GM18858 (cell line): ENCODE results near the gene RUNX2.
"Not testable (repeated sequence)": the region's sequence is repeated elsewhere in the genome, so short reads cannot be mapped to it uniquely, and the experiment has no call there.

Source experiments
- ATAC-seq: cut with Tn5 transposase; IDR thresholded peaks from one replicate; pipeline ENCODE4 v1.9.1; 2021; ENCODE audit not compliant: unreplicated experiment

RUNX2 gene

GRCh38 chr6:45663251-45664221 is 335.4 kb downstream of the RUNX2 start:
- ATAC-seq: no peak

- ATAC-seq: no peak
Observed at GRCh38 chr6:45664707-45665106, 336.6 kb downstream of the RUNX2 start.

DNA sequence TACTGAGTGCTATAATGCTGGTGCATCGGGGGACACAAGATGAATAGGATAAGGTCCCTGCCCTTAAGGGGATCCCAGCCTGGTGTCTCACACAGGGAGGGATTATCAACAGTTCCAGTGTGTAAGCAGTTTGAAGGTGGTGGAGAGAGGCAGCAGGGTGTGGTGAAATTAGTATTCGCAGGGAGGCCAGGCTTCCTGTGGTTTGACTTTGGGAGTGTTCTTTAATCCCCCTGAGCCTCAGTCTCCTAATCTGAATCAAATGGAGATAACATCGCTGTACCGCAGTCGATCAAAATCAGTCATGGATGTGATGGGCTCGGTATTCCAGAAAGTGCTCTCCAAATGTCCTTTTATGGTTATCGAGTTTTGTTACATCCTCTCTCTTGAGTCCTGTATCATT is 337.7 kb downstream of the RUNX2 start:
- no peak for ATAC-seq

DNA sequence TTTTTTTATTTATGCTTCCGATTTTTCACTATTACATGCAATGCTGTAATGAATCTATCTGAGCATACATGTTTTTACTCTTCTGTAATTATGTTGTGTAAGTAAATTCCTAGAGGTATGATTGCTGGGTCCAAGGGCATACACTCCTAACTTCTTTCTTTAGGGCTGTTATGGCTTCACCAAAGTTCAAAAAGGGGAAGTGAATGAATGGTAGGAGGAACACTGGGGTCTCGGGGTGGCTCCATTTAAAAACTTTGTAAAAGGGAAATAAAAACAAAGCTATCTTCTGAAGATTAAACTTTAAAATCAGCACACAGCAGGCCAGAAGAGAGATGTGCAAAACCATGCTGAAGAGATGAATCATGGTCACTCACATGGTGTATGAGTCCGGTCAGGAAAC is 338.7 kb downstream of the RUNX2 start:
- ATAC-seq: no peak

GRCh38 chr6:45667300-45667699 is 339.2 kb downstream of the RUNX2 start:
- no peak for ATAC-seq

DNA sequence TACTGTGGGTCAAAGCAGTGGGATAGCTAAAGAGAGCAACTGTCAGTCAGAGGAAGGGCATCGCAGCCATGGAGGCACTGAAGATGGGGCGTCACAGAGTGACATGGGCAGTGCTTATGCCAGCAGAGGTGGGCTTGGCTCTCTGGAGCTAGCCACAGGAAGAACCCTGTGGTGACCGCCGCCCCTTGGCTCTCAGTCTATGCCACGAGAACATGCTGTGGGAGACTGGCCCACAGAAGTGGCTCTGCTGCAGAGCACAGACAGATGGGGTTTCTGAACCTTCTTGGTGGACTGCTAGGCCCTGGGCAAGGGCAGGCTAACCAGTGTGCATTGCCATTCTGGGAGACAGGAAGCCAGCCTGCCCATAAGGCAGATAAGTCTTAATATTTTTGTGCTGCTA is 339.6 kb downstream of the RUNX2 start:
- no peak for ATAC-seq

DNA sequence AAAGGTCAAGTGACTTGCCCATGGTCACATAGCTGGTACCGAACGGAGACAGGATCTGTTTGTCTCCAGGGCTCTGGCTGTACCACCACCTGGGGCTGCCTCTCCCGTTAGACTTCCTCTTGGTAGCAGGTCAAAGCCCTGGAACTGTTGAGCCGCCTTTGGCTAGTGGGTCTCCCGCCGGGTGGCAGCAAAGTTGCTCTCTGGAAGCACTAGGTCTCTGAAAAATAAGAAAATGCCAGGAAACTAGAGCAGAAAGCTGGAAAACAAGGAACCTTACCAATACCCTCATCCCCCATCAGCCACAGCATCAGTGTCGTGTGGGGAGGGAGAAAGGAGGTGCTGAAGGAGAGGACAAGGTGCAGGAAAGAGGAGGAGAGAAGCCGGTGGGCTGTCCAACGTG is 340.6 kb downstream of the RUNX2 start:
- ATAC-seq: no peak

GRCh38 chr6:45673167-45673566 is 345.0 kb downstream of the RUNX2 start:
- ATAC-seq: not testable (repeated sequence)

DNA sequence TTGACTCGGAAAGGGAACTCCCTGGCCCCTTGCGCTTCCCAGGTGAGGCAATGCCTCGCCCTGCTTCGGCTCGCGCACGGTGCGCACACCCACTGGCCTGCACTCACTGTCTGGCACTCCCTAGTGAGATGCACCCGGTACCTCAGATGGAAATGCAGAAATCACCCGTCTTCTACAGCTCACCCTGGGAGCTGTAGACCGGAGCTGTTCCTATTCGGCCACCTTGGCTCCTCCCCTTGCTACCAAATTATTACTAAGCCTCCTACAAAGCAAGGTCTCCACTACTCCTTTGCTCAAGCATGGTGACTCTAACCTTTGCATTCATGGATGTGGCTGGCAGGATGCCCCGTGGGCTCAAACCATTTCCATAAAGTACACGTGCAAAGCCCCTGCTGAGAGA is 347.0 kb downstream of the RUNX2 start:
- ATAC-seq: not testable (repeated sequence)

DNA sequence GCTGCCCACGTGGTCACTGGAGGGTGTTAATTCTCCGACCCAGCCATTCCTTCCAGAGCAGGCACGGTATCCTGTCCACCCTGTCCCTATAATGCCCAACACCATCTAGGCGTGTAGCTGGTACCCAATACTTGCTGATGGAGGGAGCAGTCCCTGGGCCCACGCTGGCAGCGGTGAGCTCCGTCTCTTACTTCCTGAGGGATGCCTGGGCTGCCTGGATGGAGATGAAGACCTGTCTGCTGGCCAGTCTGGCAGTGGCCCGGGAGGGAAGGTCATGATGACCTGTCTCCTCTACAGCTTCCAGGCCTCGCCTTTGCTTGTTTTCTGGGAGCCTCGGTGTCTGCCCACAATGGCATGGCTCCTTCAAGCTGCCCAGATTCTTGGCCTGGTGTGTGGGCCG is 347.5 kb downstream of the RUNX2 start:
- no peak for ATAC-seq

DNA sequence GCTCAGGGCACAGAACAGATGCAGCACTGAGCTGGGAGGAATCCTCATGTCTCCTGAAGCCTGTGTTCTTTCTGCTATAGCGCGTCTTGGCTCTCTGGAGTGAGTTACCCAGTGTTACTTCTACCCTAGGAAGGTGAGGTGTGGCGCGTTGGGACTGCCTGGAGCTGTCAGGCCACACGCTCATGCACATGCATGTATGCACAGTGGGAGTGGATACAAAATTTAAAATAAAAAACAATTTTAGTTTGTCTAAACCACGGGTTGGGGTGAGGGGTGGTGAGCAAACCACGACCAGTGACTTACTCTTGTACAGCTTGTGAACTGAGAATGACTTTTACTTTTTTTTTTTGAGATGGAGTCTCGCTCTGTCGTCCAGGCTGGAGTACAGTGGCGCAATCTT is 348.2 kb downstream of the RUNX2 start:
- ATAC-seq: no peak

DNA sequence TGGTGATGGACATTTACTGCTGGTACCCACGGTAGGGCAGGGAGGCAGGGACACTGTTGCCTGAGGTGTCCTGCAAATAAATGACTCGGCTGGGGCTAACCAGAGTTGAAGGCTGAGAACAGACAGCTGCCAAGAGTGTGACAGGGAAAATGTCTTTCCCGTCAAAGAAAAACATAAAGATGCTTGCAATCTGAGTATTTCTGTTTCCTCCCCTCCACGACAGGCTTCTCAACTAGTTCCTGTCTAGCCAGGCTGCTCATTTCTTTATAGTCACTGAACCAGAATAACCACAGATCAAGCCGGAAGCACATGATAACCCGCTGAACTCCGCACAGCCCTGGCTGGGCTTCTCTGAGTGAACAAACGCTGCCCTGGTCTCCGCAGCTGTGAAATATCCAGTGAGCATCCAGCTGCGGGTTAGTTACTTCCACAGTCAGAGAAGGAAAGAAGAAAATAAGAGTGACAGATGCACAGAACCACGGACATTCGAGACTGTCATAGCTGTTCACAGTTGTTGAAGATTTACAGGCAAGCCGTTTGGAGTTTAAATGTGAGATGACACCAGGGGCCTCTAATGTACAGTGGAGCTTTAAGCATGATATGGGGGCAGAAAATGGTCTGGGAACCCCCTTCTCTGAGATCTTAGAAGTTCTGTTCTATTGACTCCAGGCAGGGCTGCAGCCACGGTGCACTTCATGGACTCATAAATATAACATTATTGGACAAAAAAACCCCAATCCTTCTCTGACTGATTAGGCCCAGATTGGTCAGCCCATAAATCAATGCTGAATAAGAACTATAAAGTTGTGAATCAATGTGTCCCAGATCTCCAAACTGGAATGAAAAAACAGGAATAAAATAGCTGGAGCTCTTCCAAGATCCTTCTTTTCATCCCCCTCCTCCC is 349.5 kb downstream of the RUNX2 start:
- ATAC-seq: peak; percentile 40

DNA sequence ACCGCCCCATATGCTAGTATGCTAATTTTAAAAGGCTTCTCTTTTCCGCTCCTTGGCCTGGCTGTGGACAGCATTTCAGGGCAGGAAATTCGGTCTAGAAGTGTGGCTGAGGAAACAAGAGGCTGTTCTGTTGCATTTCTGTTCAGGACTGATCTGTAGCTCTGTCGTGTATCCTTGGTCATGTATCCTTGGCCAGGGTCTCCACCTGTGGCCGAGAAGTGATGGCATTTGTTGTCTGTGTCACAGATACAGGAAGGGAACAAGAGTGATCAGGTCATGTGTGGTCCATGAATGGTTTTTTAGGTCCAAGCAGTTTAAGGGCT is 350.1 kb downstream of the RUNX2 start:
- ATAC-seq: no peak

- no peak for ATAC-seq
Observed at GRCh38 chr6:45679163-45679562, 351.0 kb downstream of the RUNX2 start.

- no peak for ATAC-seq
Observed at GRCh38 chr6:45679631-45680030, 351.5 kb downstream of the RUNX2 start.

- peak; percentile 93 for ATAC-seq
Observed at GRCh38 chr6:45681860-45682511, 353.9 kb downstream of the RUNX2 start.

GRCh38 chr6:45684476-45684875 is 356.3 kb downstream of the RUNX2 start:
- ATAC-seq: no peak

- ATAC-seq: no peak
Observed at GRCh38 chr6:45685076-45685475, 356.9 kb downstream of the RUNX2 start.

- ATAC-seq: no peak
Observed at GRCh38 chr6:45686841-45687569, 358.9 kb downstream of the RUNX2 start.

DNA sequence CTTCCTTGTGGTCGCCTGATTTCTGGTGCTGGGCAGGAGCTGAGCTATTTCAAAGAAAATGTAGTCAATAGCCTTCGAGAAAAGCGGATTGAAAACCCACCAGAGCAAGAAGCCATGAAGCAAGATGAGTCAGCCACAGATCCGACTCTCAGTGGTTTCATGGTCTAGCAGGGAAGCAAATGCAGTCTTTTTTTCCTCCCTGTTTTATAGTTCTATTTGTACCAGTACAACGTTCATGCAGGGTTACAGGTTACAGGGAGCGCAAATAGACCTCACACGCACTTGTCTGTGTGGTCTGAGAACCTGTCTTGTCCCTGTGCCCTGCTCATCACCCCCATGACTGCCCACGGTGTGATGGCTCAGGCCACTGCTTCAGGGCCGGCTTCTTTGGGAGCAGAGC is 359.4 kb downstream of the RUNX2 start:
- ATAC-seq: peak; percentile 92

DNA sequence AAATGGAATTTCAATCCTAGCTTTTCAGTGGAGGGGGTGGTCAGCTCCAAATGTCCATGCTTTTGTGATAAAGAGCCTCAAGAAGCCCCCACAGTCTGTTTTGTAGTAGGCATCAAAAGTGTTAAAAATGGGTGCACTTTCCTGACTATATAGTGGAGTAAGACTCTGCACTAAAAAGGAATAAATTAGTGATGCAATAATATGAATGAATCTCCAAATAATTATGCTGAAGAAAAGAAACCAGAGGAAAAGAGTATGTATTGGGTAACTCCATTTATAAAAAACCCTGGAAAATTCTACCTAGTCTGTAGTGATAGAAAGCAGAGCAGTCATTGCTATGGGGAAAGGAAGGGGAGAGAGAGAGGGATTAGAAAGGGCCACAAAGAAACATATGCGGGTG is 360.1 kb downstream of the RUNX2 start:
- ATAC-seq: no peak
